ENCODE data around the gene TBK1. TPM values are rescaled to one million over a fixed set of nuclear protein-coding genes. Genes with fewer than 3 reads are reported as not detected.

TBK1 gene
- total and polyA plus RNA-seq, 10 of the 15 experiments (the other 5 are each of a cell fraction or from before 2014, with no cell fraction given), result 13.4 to 49.3 (median 37.7) TPM

GRCh38 chr12:64411427-64411826, 40.5 kb upstream of the TBK1 start (continued):
- TF ChIP-seq PRDM15 (CRISPR knock-in tag; IDR thresholded peaks at IDR 0.05) (no peak), PAX5 (IDR thresholded peaks at IDR 0.05; ENCODE audit: borderline replicate concordance, low read depth, low read length) (no peak), IRF4 (IDR thresholded peaks at IDR 0.05; ENCODE audit: low read depth, low read length) (no peak), ZNF24 (IDR thresholded peaks at IDR 0.05) (no peak), STAT1 (conservative IDR thresholded peaks at IDR 0.05) (no peak), PKNOX1 (IDR thresholded peaks at IDR 0.05) (no peak), ZNF384 (IDR thresholded peaks at IDR 0.05; ENCODE audit: borderline replicate concordance, low read depth, low read length) (no peak), MEF2B (IDR thresholded peaks at IDR 0.05; ENCODE audit: partially characterized antibody, poor library complexity, severe bottlenecking) (no peak), HDGF (IDR thresholded peaks at IDR 0.05) (no peak), SPI1 (IDR thresholded peaks at IDR 0.05; ENCODE audit: borderline replicate concordance, insufficient read depth, low read depth, low read length) (no peak)

Data from GM12878 (cell line).